Measurements from ENCODE around the gene RXFP1. TPM values are rescaled to one million over a fixed set of nuclear protein-coding genes. Genes with fewer than 3 reads are reported as not detected.

The RXFP1 gene
- total RNA-seq, 1 experiment from 2014 or later = 0.48 TPM

GRCh38 chr4:158613046-158613445, 91.4 kb downstream of the RXFP1 start:
- no peaks in the 10 kb centered on the region for H3K27me3 Mint-ChIP-seq (ENCODE audit: low read depth)
- TF ChIP-seq NFE2L1 (CRISPR knock-in tag; IDR thresholded peaks at IDR 0.05) (no peak), NFATC4 (CRISPR knock-in tag; IDR thresholded peaks at IDR 0.05) (no peak), ETV6 (CRISPR knock-in tag; IDR thresholded peaks at IDR 0.05) (no peak), TP53 (CRISPR knock-in tag; IDR thresholded peaks at IDR 0.05) (no peak), NR2C2 (CRISPR knock-in tag; IDR thresholded peaks at IDR 0.05) (no peak), EMX1 (CRISPR knock-in tag; IDR thresholded peaks at IDR 0.05) (no peak), IRF2 (CRISPR knock-in tag; IDR thresholded peaks at IDR 0.05; ENCODE audit: borderline replicate concordance, low read depth) (no peak), OVOL2 (CRISPR knock-in tag; IDR thresholded peaks at IDR 0.05; ENCODE audit: borderline replicate concordance) (no peak)
- TF ChIP-seq, protein P1, sequence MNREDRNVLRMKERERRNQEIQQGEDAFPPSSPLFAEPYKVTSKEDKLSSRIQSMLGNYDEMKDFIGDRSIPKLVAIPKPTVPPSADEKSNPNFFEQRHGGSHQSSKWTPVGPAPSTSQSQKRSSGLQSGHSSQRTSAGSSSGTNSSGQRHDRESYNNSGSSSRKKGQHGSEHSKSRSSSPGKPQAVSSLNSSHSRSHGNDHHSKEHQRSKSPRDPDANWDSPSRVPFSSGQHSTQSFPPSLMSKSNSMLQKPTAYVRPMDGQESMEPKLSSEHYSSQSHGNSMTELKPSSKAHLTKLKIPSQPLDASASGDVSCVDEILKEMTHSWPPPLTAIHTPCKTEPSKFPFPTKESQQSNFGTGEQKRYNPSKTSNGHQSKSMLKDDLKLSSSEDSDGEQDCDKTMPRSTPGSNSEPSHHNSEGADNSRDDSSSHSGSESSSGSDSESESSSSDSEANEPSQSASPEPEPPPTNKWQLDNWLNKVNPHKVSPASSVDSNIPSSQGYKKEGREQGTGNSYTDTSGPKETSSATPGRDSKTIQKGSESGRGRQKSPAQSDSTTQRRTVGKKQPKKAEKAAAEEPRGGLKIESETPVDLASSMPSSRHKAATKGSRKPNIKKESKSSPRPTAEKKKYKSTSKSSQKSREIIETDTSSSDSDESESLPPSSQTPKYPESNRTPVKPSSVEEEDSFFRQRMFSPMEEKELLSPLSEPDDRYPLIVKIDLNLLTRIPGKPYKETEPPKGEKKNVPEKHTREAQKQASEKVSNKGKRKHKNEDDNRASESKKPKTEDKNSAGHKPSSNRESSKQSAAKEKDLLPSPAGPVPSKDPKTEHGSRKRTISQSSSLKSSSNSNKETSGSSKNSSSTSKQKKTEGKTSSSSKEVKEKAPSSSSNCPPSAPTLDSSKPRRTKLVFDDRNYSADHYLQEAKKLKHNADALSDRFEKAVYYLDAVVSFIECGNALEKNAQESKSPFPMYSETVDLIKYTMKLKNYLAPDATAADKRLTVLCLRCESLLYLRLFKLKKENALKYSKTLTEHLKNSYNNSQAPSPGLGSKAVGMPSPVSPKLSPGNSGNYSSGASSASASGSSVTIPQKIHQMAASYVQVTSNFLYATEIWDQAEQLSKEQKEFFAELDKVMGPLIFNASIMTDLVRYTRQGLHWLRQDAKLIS (CRISPR knock-in tag; IDR thresholded peaks at IDR 0.05; ENCODE audit: borderline replicate concordance) = no peak
- peaks cover 9% of the 10 kb centered on the region; the same call in 1 of the 2 replicates for H3K9me3 Mint-ChIP-seq
- ATAC-seq (no peak), DNase-seq (ENCODE audit: low spot score) (no peak)
- no peak overlapping the region for H3K27ac Mint-ChIP-seq
- no peak overlapping the region for H3K4me3 Mint-ChIP-seq
- peaks cover 13% of the 10 kb centered on the region for H3K4me1 Mint-ChIP-seq
- H3K36me3 Mint-ChIP-seq = no peaks in the 10 kb centered on the region
- POLR2A ChIA-PET = interaction anchor here (0.7 kb wide), 1 partner anchor 1245 kb away, joined by 5 read pairs; no protein-coding TSS in a partner anchor
- CTCF ChIA-PET = no interaction called here

DNA sequence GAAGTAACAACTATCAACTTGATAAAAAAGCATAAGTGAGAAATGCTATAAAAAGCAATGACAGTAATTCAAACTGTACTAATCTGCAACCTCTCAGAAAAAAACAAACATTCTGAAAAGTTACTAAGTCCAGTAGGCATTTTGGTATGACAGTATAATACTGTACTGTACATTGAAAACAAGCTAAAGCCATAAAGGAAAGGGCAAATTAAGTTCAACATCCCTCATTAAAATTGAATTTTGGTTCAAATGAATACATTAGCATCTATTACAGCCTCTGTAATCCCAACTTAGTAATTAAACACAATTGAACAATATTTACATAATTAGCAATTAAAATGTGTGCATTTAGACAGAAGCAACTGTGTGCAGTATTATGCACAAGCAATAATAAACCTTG, 96.3 kb downstream of the RXFP1 start:
- Mint-ChIP-seq H3K27ac (no peak overlapping the region), H3K4me3 (no peak overlapping the region), H3K27me3 (ENCODE audit: low read depth) (no peaks in the 10 kb centered on the region), H3K4me1 (no peaks in the 10 kb centered on the region), H3K9me3 (peaks cover 9% of the 10 kb centered on the region; the same call in 1 of the 2 replicates), H3K36me3 (no peaks in the 10 kb centered on the region)
- ChIA-PET CTCF (no interaction called here), POLR2A (interaction anchor here (0.6 kb wide), 1 partner anchor 91 kb away, joined by 5 read pairs; no protein-coding TSS in a partner anchor)
- no peak for DNase-seq (ENCODE audit: low spot score)
- ATAC-seq = no peak
- TF ChIP-seq CREM (CRISPR knock-in tag; IDR thresholded peaks at IDR 0.05) = no peak

- ChIA-PET CTCF (no interaction called here), POLR2A (no interaction called here)
- Mint-ChIP-seq H3K4me3 (no peak overlapping the region), H3K36me3 (no peaks in the 10 kb centered on the region), H3K9me3 (no peaks in the 10 kb centered on the region), H3K4me1 (peaks cover 10% of the 10 kb centered on the region), H3K27ac (no peak overlapping the region), H3K27me3 (ENCODE audit: low read depth) (no peaks in the 10 kb centered on the region)
- TF ChIP-seq ZNF263 (CRISPR knock-in tag; IDR thresholded peaks at IDR 0.05; ENCODE audit: low read depth) = no peak
- no peak for TF ChIP-seq ZNF423 (CRISPR knock-in tag; IDR thresholded peaks at IDR 0.05)
- no peak for TF ChIP-seq ZNF317 (CRISPR knock-in tag; IDR thresholded peaks at IDR 0.05; ENCODE audit: borderline replicate concordance, low read depth)
- TF ChIP-seq CREB1 (CRISPR knock-in tag; IDR thresholded peaks at IDR 0.05) = no peak
- TF ChIP-seq FOXK1 (CRISPR knock-in tag; IDR thresholded peaks at IDR 0.05) = no peak
- no peak for TF ChIP-seq GABPB1 (CRISPR knock-in tag; IDR thresholded peaks at IDR 0.05)
- TF ChIP-seq ZBTB21 (CRISPR knock-in tag; IDR thresholded peaks at IDR 0.05; ENCODE audit: borderline replicate concordance) = no peak
- TF ChIP-seq, protein P2, sequence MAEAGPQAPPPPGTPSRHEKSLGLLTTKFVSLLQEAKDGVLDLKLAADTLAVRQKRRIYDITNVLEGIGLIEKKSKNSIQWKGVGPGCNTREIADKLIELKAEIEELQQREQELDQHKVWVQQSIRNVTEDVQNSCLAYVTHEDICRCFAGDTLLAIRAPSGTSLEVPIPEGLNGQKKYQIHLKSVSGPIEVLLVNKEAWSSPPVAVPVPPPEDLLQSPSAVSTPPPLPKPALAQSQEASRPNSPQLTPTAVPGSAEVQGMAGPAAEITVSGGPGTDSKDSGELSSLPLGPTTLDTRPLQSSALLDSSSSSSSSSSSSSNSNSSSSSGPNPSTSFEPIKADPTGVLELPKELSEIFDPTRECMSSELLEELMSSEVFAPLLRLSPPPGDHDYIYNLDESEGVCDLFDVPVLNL (CRISPR knock-in tag; IDR thresholded peaks at IDR 0.05; ENCODE audit: borderline replicate concordance, low read depth) = no peak
- no peak for TF ChIP-seq JUN (CRISPR knock-in tag; IDR thresholded peaks at IDR 0.05)
- no peak for TF ChIP-seq MLX (CRISPR knock-in tag; IDR thresholded peaks at IDR 0.05)
- DNase-seq (ENCODE audit: low spot score) = no peak
- no peak for ATAC-seq
These were observed 100.0 kb downstream of the RXFP1 start for GRCh38 chr4:158621729-158622128.

All from WTC11 (cell line).